Upper lobe of left lung (tissue), 6 donors: ENCODE data around the gene UNC119. TPM values are rescaled to one million over a fixed set of nuclear protein-coding genes. Genes with fewer than 3 reads are reported as not detected.

Experiments used
- ATAC-seq, 2 donors: fragments of 200-7000 bp; cut with Tn5 transposase; one replicate each; pipeline ENCODE4 v1.9.1; 2022; ENCODE audit warnings: mild to moderate bottlenecking in 2 of 2, moderate library complexity in 2 of 2; ENCODE audit not compliant: low FRiP score in 2 of 2
- DNase-seq, 2 donors: peaks; one replicate each; pipeline ENCODE4 v3.0.0-alpha.2; 2019 to 2020
- H3K27ac ChIP-seq, 4 donors: fragments of 200-600 bp; sonication (generic); one replicate each; pipeline ENCODE4 v1.5.1; 2016 to 2019
- H3K27me3 ChIP-seq, 4 donors: fragments of 200-600 bp; sonication (generic); one replicate each; pipeline ENCODE4 v1.5.1; 2017 to 2019
- H3K36me3 ChIP-seq, 4 donors: fragments of 200-600 bp; sonication (generic); one replicate each; pipeline ENCODE4 v1.5.1; 2016 to 2019
- H3K4me1 ChIP-seq, 4 donors: fragments of 200-600 bp; sonication (generic); one replicate each; pipeline ENCODE4 v1.5.1; 2018 to 2019
- H3K4me3 ChIP-seq, 4 donors: fragments of 200-600 bp; sonication (generic); one replicate each; pipeline ENCODE4 v1.5.1; 2017 to 2019; ENCODE audit warnings: mild to moderate bottlenecking in 2 of 4, moderate library complexity in 1 of 4
- H3K9me3 ChIP-seq, 4 donors: fragments of 200-600 bp; sonication (generic); one replicate each; pipeline ENCODE4 v1.5.1; 2018 to 2019
- EP300 ChIP-seq, 4 donors: sonication (generic); formaldehyde crosslinking; IDR thresholded peaks; one replicate each; pipeline ENCODE4 v1.5.1; 2017; ENCODE audit warnings: antibody characterized with exemption in 4 of 4, control low read depth in 2 of 4
- POLR2A ChIP-seq, 4 donors: fragments of 450-650 bp; IDR thresholded peaks; one replicate each; pipeline ENCODE4 v1.5.1; 2016 to 2017; ENCODE audit warnings: antibody characterized with exemption in 4 of 4, mild to moderate bottlenecking in 2 of 4
- POLR2AphosphoS5 ChIP-seq, 2 donors: sonication (generic); formaldehyde crosslinking; IDR thresholded peaks; one replicate each; pipeline ENCODE4 v1.5.1; 2017; ENCODE audit warnings: antibody characterized with exemption in 2 of 2
- WGBS, 2 donors: methylation state at CpG; one replicate each; pipeline ENCODE4 v1.1.5; 2017 to 2018; 5-methylcytosine and 5-hydroxymethylcytosine counted together
- total RNA-seq, 6 donors: library from RNA; depleted of rRNA in 4 of 6; stranded (reverse); fragments of >200 nt in 4 of 6; gene quantifications; one replicate each; pipeline versions ENCODE4 v1.1.0 to v1.2.1, GENCODE V29; 2016 to 2021
- TF ChIP-seq, protein P1 (sequence below), 6 experiments: fragments of 450-650 bp in 4 of 6; fragments of 200-600 bp in 2 of 6; sonication (generic) in 2 of 6; IDR thresholded peaks; one replicate each; pipeline ENCODE4 v1.5.1; 2016 to 2019; ENCODE audit warnings: antibody characterized with exemption in 6 of 6
- donor health status: DM: no; HTN: no; CAD: no; lungs with moderate emphysema.
- donor health status: DM: no; HTN: yes; CAD: no; lungs with severe emphysema.

UNC119 gene
- total RNA-seq, 6 donors from 2014 or later, result 17.0 to 43.0 (median 25.6) TPM

DNA sequence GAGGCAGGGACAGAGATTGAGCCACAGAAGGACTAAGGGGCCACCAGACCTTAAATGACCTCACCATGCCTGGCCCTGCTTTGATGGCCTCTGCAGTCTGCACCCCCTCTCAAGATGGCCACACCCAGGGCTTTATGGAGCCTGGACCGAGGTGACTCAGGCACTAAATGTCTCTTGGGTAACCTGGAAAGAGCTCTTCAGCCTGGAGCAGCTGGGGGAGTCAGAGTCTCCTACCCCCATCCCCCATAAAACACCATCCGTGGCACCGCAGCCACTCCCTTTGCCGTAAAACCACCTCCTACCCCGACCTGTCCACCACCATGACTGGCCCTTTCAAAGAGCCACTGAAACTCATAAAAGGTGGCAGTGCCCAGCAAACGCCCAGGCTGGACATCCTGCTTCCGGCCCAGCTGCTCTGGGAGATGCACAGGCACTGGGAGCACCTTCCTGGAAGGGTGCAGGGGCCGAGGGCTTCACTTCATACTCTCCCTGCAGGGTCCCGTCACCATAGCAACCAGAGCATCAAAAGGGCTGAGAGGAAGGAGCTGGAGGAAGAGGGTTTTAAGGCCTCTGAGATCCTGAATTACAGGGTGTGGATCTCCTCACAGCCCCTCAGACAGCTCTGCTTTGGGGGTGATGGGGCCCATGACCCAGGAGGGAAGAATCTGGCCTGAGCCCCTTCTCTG lies 24.0 kb downstream of the UNC119 start:
- 56 to 85% methylated on average over 4 to 9 of the region's 9 CpGs for WGBS, 2 donors
- ATAC-seq (peak in 1 of 2 donors; percentile 12), DNase-seq (peak in 1 of 2 donors; percentile 79)
- Histone ChIP-seq H3K27me3 (no peaks in the 10 kb centered on the region), H3K4me3 (no peak overlapping the region), H3K27ac (peak overlapping the region in 3 of 4 donors; percentile 24 to 71 (median 32)), H3K4me1 (peaks cover 0 to 34% (median 17%) of the 10 kb centered on the region in 4 donors), H3K9me3 (no peaks in the 10 kb centered on the region), H3K36me3 (no peaks in the 10 kb centered on the region)
- no peak for TF ChIP-seq POLR2A (IDR thresholded peaks at IDR 0.05)
- no peak for TF ChIP-seq POLR2AphosphoS5 (IDR thresholded peaks at IDR 0.05)
- TF ChIP-seq, protein P1, sequence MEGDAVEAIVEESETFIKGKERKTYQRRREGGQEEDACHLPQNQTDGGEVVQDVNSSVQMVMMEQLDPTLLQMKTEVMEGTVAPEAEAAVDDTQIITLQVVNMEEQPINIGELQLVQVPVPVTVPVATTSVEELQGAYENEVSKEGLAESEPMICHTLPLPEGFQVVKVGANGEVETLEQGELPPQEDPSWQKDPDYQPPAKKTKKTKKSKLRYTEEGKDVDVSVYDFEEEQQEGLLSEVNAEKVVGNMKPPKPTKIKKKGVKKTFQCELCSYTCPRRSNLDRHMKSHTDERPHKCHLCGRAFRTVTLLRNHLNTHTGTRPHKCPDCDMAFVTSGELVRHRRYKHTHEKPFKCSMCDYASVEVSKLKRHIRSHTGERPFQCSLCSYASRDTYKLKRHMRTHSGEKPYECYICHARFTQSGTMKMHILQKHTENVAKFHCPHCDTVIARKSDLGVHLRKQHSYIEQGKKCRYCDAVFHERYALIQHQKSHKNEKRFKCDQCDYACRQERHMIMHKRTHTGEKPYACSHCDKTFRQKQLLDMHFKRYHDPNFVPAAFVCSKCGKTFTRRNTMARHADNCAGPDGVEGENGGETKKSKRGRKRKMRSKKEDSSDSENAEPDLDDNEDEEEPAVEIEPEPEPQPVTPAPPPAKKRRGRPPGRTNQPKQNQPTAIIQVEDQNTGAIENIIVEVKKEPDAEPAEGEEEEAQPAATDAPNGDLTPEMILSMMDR (IDR thresholded peaks at IDR 0.05), result no peak
- no peak for TF ChIP-seq EP300 (IDR thresholded peaks at IDR 0.05)

DNA sequence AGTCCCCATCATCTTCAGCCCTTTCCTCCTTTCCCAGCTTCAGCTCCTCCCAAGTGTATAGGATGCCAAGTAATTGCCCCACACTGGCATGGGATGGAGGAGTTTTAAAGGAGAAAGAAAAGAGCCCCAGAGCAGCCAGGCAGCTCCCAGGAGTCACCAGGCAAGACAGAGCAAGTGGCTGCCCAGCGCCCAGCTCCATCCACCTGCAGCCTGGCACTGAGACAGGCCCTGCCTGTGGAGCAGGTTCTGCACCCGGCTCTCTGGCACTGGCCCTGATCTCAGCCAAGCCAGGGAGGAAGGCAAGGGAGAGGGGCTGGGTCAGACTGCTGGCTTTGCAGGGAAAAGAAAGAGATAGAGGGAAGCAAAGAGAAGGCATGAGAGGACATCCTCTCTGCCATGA lies 24.6 kb downstream of the UNC119 start:
- ATAC-seq (peak in 1 of 2 donors; percentile 19), DNase-seq (peak; percentile 61 to 75)
- H3K27me3 ChIP-seq, result no peaks in the 10 kb centered on the region
- H3K27ac ChIP-seq, result peak overlapping the region in 3 of 4 donors; percentile 24 to 71 (median 36)
- no peak overlapping the region for H3K4me3 ChIP-seq
- H3K4me1 ChIP-seq, result peaks cover 0 to 30% (median 17%) of the 10 kb centered on the region in 4 donors
- H3K36me3 ChIP-seq, result no peaks in the 10 kb centered on the region
- no peaks in the 10 kb centered on the region for H3K9me3 ChIP-seq
- 75 to 79% methylated on average over 1 to 2 of the region's 2 CpGs for WGBS, 2 donors
- no peak for TF ChIP-seq POLR2AphosphoS5 (IDR thresholded peaks at IDR 0.05)
- TF ChIP-seq POLR2A (IDR thresholded peaks at IDR 0.05), result no peak
- TF ChIP-seq, protein P1 (IDR thresholded peaks at IDR 0.05), result no peak
- TF ChIP-seq EP300 (IDR thresholded peaks at IDR 0.05), result no peak

DNA sequence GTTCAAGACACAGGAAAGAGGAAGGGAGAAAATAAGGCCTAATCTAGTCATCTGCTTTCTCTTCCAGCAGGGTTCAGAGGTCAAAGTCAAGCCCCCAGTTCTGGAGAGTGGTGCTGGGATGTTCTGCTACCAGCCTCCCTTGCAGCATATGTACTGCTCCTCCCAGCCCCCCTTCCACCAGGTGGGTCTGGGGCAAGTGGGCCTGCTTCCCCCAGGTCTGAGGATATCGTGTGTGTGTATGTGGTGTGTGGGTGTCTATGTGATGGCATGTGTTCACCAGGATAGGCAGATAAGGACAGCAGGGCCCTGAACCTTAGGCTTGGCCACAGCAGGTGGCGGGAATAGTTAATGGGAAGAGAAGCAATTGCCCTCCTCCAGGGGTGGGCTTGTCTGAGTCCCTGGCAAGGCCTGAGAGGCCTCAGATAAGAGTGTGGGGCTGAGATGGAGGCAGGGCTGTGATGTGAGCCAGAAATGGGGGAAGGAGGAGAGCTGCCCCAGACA lies 25.2 kb downstream of the UNC119 start:
- Histone ChIP-seq H3K4me1 (peaks cover 0 to 30% (median 16%) of the 10 kb centered on the region in 4 donors), H3K4me3 (no peak overlapping the region), H3K27me3 (no peaks in the 10 kb centered on the region), H3K27ac (peak overlapping the region in 3 of 4 donors; percentile 24 to 71 (median 36)), H3K9me3 (no peaks in the 10 kb centered on the region), H3K36me3 (no peaks in the 10 kb centered on the region)
- ATAC-seq (no peak), DNase-seq (no peak)
- WGBS, 2 donors, result 86 to 100% methylated on average over 1 to 2 of the region's 2 CpGs
- TF ChIP-seq POLR2A (IDR thresholded peaks at IDR 0.05) (no peak), EP300 (IDR thresholded peaks at IDR 0.05) (no peak), POLR2AphosphoS5 (IDR thresholded peaks at IDR 0.05) (no peak)
- TF ChIP-seq, protein P1 (IDR thresholded peaks at IDR 0.05), result no peak

DNA sequence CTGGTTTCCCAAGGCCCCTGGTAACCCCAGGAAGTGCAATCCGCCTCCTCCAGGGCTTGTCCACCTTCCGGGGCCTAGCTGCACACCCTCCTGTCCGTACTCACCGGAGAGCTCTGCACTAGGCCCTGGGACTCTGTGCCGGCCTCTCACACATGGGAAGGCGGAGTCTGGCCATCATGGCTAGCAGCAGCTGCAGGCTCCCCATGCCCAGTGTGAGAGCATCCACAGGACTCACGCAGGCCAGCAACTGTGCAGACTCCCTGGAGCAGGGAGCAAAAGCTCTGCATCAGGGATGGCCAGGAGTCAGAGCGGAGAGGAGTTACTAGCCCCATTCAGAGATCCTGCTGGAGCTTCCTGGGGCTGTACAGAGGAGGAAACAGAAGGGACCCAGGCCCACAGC lies 26.0 kb downstream of the UNC119 start:
- Histone ChIP-seq H3K9me3 (no peaks in the 10 kb centered on the region), H3K4me3 (no peak overlapping the region), H3K27ac (peak overlapping the region in 2 of 4 donors; percentile 66 to 71), H3K4me1 (peaks cover 0 to 30% (median 16%) of the 10 kb centered on the region in 4 donors), H3K27me3 (no peaks in the 10 kb centered on the region), H3K36me3 (no peaks in the 10 kb centered on the region)
- ATAC-seq, result no peak
- 80 to 86% methylated on average over 1 to 8 of the region's 8 CpGs for WGBS, 2 donors
- TF ChIP-seq POLR2AphosphoS5 (IDR thresholded peaks at IDR 0.05) (no peak), POLR2A (IDR thresholded peaks at IDR 0.05) (no peak), EP300 (IDR thresholded peaks at IDR 0.05) (no peak)
- TF ChIP-seq, protein P1 (IDR thresholded peaks at IDR 0.05), result no peak
- peak in 1 of 2 donors; percentile 39 for DNase-seq
